Panc1 (cell line): ENCODE data around the gene TPRN. TPM values are rescaled to one million over a fixed set of nuclear protein-coding genes. Genes with fewer than 3 reads are reported as not detected.
A peak's percentile ranks its signal among the peaks of the same experiment; 100 is the strongest.
"Not testable (repeated sequence)": the region's sequence is repeated elsewhere in the genome, so short reads cannot be mapped to it uniquely, and the experiment has no call there.

Source experiments
- ATAC-seq: fragments of 200-7000 bp; cut with Tn5 transposase; 2 replicates; pipeline ENCODE4 v1.9.1; 2020; ENCODE audit warnings: mild to moderate bottlenecking, moderate library complexity
- BruUV-seq: library from RNA; stranded (reverse); fragments of 400-500 nt; replicated peaks from 2 replicates; lab custom pipeline; 2021; lab: Mats Ljungman, UMichigan
- CTCF ChIA-PET: fragments of 300-600 bp; sonication (Branson Sonifier 250); formaldehyde crosslinking; loops from one replicate; lab custom pipeline; 2022; ENCODE audit warnings: antibody characterized with exemption; lab: Charles Lee
- POLR2A ChIA-PET: fragments of 300-600 bp; sonication (Branson Sonifier 250); formaldehyde crosslinking; loops from one replicate; lab custom pipeline; 2022; ENCODE audit warnings: antibody characterized with exemption; lab: Charles Lee
- DNase-seq: peaks from one replicate; pipeline ENCODE4 v3.0.0-alpha.2; 2010; ENCODE audit warnings: low read depth, low spot score
- H3K27ac ChIP-seq: 2 replicates; pipeline ENCODE4 v1.5.1; 2011; ENCODE audit warnings: mild to moderate bottlenecking, low read length, inconsistent platforms
- H3K27me3 ChIP-seq: fragments of 200-500 bp; sonication (Bioruptor generic); 2 replicates; pipeline ENCODE4 v1.6.0; 2014; ENCODE audit warnings: low read length, inconsistent platforms; ENCODE audit not compliant: control insufficient read depth, insufficient read depth
- H3K36me3 ChIP-seq: fragments of 200-500 bp; sonication (Bioruptor generic); 2 replicates; pipeline ENCODE4 v1.5.1; 2014; ENCODE audit warnings: inconsistent platforms, mild to moderate bottlenecking, low read length, moderate library complexity; ENCODE audit not compliant: control insufficient read depth, insufficient read depth
- H3K4me1 ChIP-seq: 2 replicates; pipeline ENCODE4 v1.5.1; 2011; ENCODE audit warnings: inconsistent platforms, mild to moderate bottlenecking, low read length, moderate library complexity; ENCODE audit not compliant: control insufficient read depth, insufficient read depth
- H3K4me3 ChIP-seq, 2 experiments: 2 replicates each; pipeline ENCODE4 v1.5.1; 2011 to 2012; ENCODE audit warnings: low read depth in 2 of 2, low read length in 2 of 2, mild to moderate bottlenecking in 2 of 2, inconsistent platforms in 1 of 2, moderate library complexity in 1 of 2
- H3K9me3 ChIP-seq: fragments of 200-500 bp; sonication (Bioruptor generic); 2 replicates; pipeline ENCODE4 v1.5.1; 2014; ENCODE audit warnings: low read depth, mild to moderate bottlenecking, inconsistent platforms, low read length, moderate library complexity; ENCODE audit not compliant: control insufficient read depth, insufficient read depth
- CTCF ChIP-seq: fragments of 450-650 bp; IDR thresholded peaks from 2 replicates; pipeline ENCODE4 v1.5.1; 2017; ENCODE audit warnings: mild to moderate bottlenecking
- POLR2AphosphoS5 ChIP-seq: IDR thresholded peaks from 2 replicates; pipeline ENCODE4 v1.6.1; 2012; ENCODE audit warnings: mild to moderate bottlenecking, low read depth, low read length, moderate library complexity
- REST ChIP-seq, 2 experiments: IDR thresholded peaks; 2 replicates each; pipeline ENCODE4 v1.6.1; 2011 to 2012; ENCODE audit warnings: low read depth in 2 of 2, control low read depth in 1 of 2, low read length in 1 of 2, mild to moderate bottlenecking in 1 of 2, moderate library complexity in 1 of 2; ENCODE audit not compliant: insufficient read depth in 1 of 2
- SIN3A ChIP-seq: IDR thresholded peaks from 2 replicates; pipeline ENCODE4 v1.6.1; 2012; ENCODE audit warnings: low read depth, mild to moderate bottlenecking, low read length, moderate library complexity, borderline replicate concordance; ENCODE audit not compliant: insufficient read depth
- in situ Hi-C: cut with HindIII; loops from 2 replicates; pipeline ENCODE4 v1.10.0; 2016; ENCODE audit warnings: low sequenced_read_pairs, low pct_unique_long_range_greater_than_20kb
- intact Hi-C: fragments of 100-400 bp; cut with micrococcal nuclease; formaldehyde crosslinking; loops from one replicate; pipeline ENCODE4 v1.10.0; 2022; ENCODE audit not compliant: unreplicated experiment
- total RNA-seq: library from RNA; stranded (reverse); gene quantifications from one replicate; pipeline ENCODE4 v1.2.1, GENCODE V29; 2021; ENCODE audit not compliant: unreplicated experiment

Gene TPRN
- total RNA-seq, 1 experiment from 2014 or later = 21.7 TPM

- no TSS peak for BruUV-seq
- intact Hi-C loops (no loop called here), in situ Hi-C loops (no loop called here)
- Histone ChIP-seq H3K27me3 (no peaks in the 10 kb centered on the region), H3K4me3 (peak overlapping the region; percentile 59 to 66), H3K27ac (peak overlapping the region; percentile 90), H3K9me3 (no peaks in the 10 kb centered on the region), H3K4me1 (peaks cover 43% of the 10 kb centered on the region), H3K36me3 (peaks cover 4% of the 10 kb centered on the region)
- peak; percentile 23 for ATAC-seq
- TF ChIP-seq CTCF (no peak), SIN3A (0 out of 2 replicates have a peak, but pooled peaks have one; percentile 35), POLR2AphosphoS5 (no peak), REST (IDR thresholded peaks at IDR 0.05; ENCODE audit: insufficient read depth in 1 of 2, low read depth in 2 of 2, low read length in 1 of 2) (no peak)
- CTCF ChIA-PET = no interaction called here
- DNase-seq = no peak
- POLR2A ChIA-PET = interaction anchor here (0.6 kb wide), 4 partner anchors 14 to 90 kb away, joined by 3 to 5 read pairs (median 4); no protein-coding TSS in a partner anchor
Observed at GRCh38 chr9:137240318-137240840, 39.8 kb upstream of the TPRN start.

- POLR2A ChIA-PET = interaction anchor here (0.6 kb wide), 1 partner anchor 96 kb away, joined by 3 read pairs; no protein-coding TSS in a partner anchor
- intact Hi-C loops, ATAC-seq, in situ Hi-C loops, H3K36me3 ChIP-seq, BruUV-seq, H3K27me3 ChIP-seq, CTCF ChIA-PET, H3K9me3 ChIP-seq, DNase-seq: not testable (repeated sequence)
- peak overlapping the region; percentile 59 to 66 for H3K4me3 ChIP-seq
- peak overlapping the region; percentile 90 for H3K27ac ChIP-seq
- peaks cover 42% of the 10 kb centered on the region for H3K4me1 ChIP-seq
Observed at GRCh38 chr9:137239541-137240200, 39.1 kb upstream of the TPRN start.
